MCF 10A (cell line): ENCODE measurements around the gene SYNDIG1L. TPM values are rescaled to one million over a fixed set of nuclear protein-coding genes. Genes with fewer than 3 reads are reported as not detected.

Source experiments
- BruUV-seq: library from RNA; stranded (reverse); fragments of 400-500 nt; replicated peaks from 2 replicates; lab custom pipeline; 2021; lab: Mats Ljungman, UMichigan
- CTCF ChIA-PET: fragments of 300-600 bp; sonication (Branson Sonifier 250); formaldehyde crosslinking; extraction: SDS; loops from one replicate; lab custom pipeline; 2021; ENCODE audit warnings: antibody characterized with exemption, inconsistent platforms; lab: Yijun Ruan, JAX
- POLR2A ChIA-PET: fragments of 300-600, 350-650 bp; sonication (Branson Sonifier 250); formaldehyde crosslinking; extraction: SDS; loops from one replicate; lab custom pipeline; 2020; ENCODE audit warnings: antibody characterized with exemption, inconsistent platforms; lab: Yijun Ruan, JAX
- DNase-seq: peaks from one replicate; pipeline ENCODE4 v3.0.0-alpha.2; 2018; ENCODE audit not compliant: unreplicated experiment
- H3K27ac Mint-ChIP-seq: one replicate; pipeline ENCODE4 v1.8.0; 2022; ENCODE audit warnings: mild to moderate bottlenecking, low read depth, mixed read lengths; ENCODE audit not compliant: unreplicated experiment
- H3K27me3 Mint-ChIP-seq: one replicate; pipeline ENCODE4 v1.8.0; 2022; ENCODE audit warnings: mixed read lengths; ENCODE audit not compliant: insufficient read depth, unreplicated experiment
- H3K36me3 Mint-ChIP-seq: one replicate; pipeline ENCODE4 v1.8.0; 2022; ENCODE audit warnings: mild to moderate bottlenecking, moderate library complexity, mixed read lengths; ENCODE audit not compliant: insufficient read depth, unreplicated experiment
- H3K4me1 Mint-ChIP-seq: one replicate; pipeline ENCODE4 v1.8.0; 2022; ENCODE audit warnings: mixed read lengths; ENCODE audit not compliant: insufficient read depth, unreplicated experiment
- H3K4me3 Mint-ChIP-seq: one replicate; pipeline ENCODE4 v1.8.0; 2022; ENCODE audit warnings: mild to moderate bottlenecking, moderate library complexity, mixed read lengths; ENCODE audit not compliant: unreplicated experiment
- H3K9me3 Mint-ChIP-seq: one replicate; pipeline ENCODE4 v1.8.0; 2022; ENCODE audit warnings: mixed read lengths; ENCODE audit not compliant: unreplicated experiment
- intact Hi-C: fragments of 100-400 bp; cut with micrococcal nuclease; formaldehyde crosslinking; loops from 2 replicates; pipeline ENCODE4 v1.14.1; 2022
- total RNA-seq: library from RNA; stranded (reverse); gene quantifications from 2 replicates; pipeline ENCODE4 v1.2.3, GENCODE V29; 2022
- TF ChIP-seq, protein P1 (sequence below): fragments of 200-600 bp; IDR thresholded peaks from one replicate; pipeline ENCODE4 v1.8.0; 2022; ENCODE audit warnings: antibody characterized with exemption, mild to moderate bottlenecking; ENCODE audit not compliant: unreplicated experiment

The SYNDIG1L gene
- total RNA-seq, 1 experiment from 2014 or later: not detected

DNA sequence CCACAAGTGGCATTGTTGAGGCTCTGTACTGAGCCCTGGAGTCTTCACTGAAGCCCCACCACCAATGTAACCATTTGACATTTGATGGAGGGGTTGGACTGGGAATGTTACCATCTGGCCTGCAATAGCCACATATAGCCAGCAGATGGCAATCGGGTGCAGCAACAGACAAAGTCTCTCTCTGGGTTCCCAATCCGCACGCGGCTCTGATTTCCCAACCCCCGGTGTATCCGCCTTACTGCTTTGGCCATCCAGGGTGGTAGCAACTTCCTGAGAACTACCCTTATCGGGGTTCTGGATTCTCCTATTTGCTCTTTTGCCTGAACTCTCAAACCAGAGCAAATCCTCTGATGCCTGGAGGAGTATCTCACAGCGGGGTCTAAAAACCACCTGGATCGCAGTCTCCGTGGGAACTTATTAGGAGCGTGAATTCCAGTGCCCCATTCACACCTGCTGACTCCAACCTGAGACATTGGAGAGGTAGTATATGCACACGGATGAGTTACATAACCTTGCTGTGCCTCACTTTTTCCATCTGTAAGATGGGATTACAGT lies 63.6 kb downstream of the SYNDIG1L start:
- peak; percentile 84 for DNase-seq
- no peaks in the 10 kb centered on the region for H3K36me3 Mint-ChIP-seq
- no TSS peak for BruUV-seq
- POLR2A ChIA-PET: no interaction called here
- CTCF ChIA-PET: interaction anchor here (0.7 to 1.4 kb wide), 4 partner anchors 12 to 116 kb away, joined by 3 to 6 read pairs (median 3); no protein-coding TSS in a partner anchor
- H3K27me3 Mint-ChIP-seq: peaks cover 23% of the 10 kb centered on the region
- no peaks in the 10 kb centered on the region for H3K9me3 Mint-ChIP-seq
- no peak overlapping the region for H3K27ac Mint-ChIP-seq
- intact Hi-C loops: loop anchor here (1.0 to 10.0 kb wide), 4 partner anchors 117 to 442 kb away; no protein-coding TSS in a partner anchor
- H3K4me1 Mint-ChIP-seq: no peaks in the 10 kb centered on the region
- TF ChIP-seq, protein P1, sequence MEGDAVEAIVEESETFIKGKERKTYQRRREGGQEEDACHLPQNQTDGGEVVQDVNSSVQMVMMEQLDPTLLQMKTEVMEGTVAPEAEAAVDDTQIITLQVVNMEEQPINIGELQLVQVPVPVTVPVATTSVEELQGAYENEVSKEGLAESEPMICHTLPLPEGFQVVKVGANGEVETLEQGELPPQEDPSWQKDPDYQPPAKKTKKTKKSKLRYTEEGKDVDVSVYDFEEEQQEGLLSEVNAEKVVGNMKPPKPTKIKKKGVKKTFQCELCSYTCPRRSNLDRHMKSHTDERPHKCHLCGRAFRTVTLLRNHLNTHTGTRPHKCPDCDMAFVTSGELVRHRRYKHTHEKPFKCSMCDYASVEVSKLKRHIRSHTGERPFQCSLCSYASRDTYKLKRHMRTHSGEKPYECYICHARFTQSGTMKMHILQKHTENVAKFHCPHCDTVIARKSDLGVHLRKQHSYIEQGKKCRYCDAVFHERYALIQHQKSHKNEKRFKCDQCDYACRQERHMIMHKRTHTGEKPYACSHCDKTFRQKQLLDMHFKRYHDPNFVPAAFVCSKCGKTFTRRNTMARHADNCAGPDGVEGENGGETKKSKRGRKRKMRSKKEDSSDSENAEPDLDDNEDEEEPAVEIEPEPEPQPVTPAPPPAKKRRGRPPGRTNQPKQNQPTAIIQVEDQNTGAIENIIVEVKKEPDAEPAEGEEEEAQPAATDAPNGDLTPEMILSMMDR: peak; percentile 82
- no peak overlapping the region for H3K4me3 Mint-ChIP-seq

DNA sequence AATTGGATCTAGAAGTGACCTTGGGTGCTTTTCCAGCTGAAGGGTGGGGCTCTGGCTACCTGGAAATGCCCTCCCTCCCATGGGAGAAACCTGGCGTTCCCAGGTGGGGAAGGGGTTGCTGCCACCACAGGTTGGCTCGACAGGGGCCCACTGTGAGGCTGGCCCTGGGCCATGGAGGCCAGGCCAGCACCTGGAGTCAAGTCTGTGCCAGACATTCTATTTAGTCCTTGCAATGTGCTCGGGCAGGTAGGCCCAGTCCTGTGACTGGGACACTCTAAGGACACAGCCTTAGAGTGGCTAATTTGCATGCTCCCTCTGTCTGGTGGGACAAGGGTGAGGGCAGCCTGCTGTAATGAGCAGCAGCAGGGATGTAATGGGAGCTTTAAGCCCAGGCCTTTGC lies 65.8 kb downstream of the SYNDIG1L start:
- H3K4me1 Mint-ChIP-seq: no peaks in the 10 kb centered on the region
- no TSS peak for BruUV-seq
- H3K4me3 Mint-ChIP-seq: no peak overlapping the region
- ChIA-PET POLR2A (no interaction called here), CTCF (interaction anchor here (1.1 to 3.2 kb wide), 3 partner anchors 36 to 137 kb away, joined by 3 to 15 read pairs (median 3); no protein-coding TSS in a partner anchor)
- H3K9me3 Mint-ChIP-seq: no peaks in the 10 kb centered on the region
- TF ChIP-seq, protein P1: no peak
- H3K27ac Mint-ChIP-seq: no peak overlapping the region
- no peak for DNase-seq
- intact Hi-C loops: loop anchor here (10.0 kb wide), 1 partner anchor 245 kb away; no protein-coding TSS in a partner anchor
- H3K36me3 Mint-ChIP-seq: no peaks in the 10 kb centered on the region
- H3K27me3 Mint-ChIP-seq: peaks cover 29% of the 10 kb centered on the region

DNA sequence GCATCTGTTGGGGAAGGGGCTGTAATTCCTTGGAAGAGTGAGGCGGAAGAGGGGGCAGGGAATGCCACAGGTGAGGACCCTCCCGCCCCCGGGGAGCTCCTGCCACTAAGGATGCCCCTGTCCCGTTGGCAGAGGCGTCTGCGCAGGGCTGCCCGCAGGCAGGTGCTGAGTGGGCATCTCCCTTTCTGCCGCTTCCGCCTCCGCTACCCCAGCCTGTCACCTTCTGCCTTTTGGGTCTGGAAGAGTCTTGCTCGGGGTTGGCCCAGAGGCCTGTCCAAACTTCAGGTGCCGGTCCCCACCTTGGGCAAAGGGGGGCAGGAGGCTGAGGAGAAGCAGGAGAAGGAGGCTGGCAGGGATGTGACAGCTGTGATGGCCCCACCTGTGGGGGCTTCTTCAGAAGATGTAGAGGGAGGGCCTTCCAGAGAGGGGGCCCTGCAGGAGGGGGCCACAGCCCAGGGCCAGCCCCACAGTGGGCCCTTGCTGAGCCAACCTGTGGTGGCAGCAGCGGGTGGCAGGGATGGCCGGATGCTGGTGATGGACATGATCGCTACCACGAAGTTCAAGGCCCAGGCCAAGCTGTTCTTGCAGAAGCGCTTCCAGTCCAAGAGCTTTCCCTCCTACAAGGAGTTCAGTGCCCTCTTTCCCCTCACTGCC lies 67.7 kb downstream of the SYNDIG1L start:
- no peak overlapping the region for H3K27ac Mint-ChIP-seq
- TF ChIP-seq, protein P1: no peak
- H3K27me3 Mint-ChIP-seq: peaks cover 12% of the 10 kb centered on the region
- POLR2A ChIA-PET: no interaction called here
- CTCF ChIA-PET: interaction anchor here (0.7 kb wide), 1 partner anchor 143 kb away, joined by 3 read pairs; no protein-coding TSS in a partner anchor
- no peaks in the 10 kb centered on the region for H3K4me1 Mint-ChIP-seq
- intact Hi-C loops: no loop called here
- H3K4me3 Mint-ChIP-seq: no peak overlapping the region
- no peaks in the 10 kb centered on the region for H3K36me3 Mint-ChIP-seq
- H3K9me3 Mint-ChIP-seq: no peaks in the 10 kb centered on the region
- BruUV-seq: no TSS peak
- DNase-seq: no peak

DNA sequence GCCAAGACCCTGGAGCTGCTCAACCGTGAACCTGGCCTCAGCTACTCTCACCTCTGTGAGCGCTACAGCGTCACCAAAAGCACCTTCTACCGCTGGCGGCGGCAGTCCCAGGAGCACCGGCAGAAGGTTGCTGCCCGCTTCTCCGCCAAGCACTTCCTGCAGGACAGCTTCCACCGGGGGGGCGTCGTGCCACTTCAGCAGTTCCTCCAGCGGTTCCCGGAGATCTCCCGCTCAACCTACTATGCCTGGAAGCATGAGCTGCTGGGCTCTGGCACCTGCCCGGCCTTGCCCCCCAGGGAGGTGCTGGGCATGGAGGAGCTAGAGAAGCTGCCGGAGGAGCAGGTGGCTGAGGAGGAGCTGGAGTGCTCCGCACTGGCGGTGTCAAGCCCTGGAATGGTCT lies 68.4 kb downstream of the SYNDIG1L start:
- CTCF ChIA-PET: interaction anchor here (0.6 kb wide), 1 partner anchor 161 kb away, joined by 3 read pairs; no protein-coding TSS in a partner anchor
- BruUV-seq: no TSS peak
- DNase-seq: no peak

More for the DNA sequence above, 68.4 kb downstream of the SYNDIG1L start:
- Mint-ChIP-seq H3K27ac (no peak overlapping the region), H3K4me3 (no peak overlapping the region), H3K36me3 (no peaks in the 10 kb centered on the region), H3K4me1 (no peaks in the 10 kb centered on the region), H3K27me3 (peaks cover 18% of the 10 kb centered on the region), H3K9me3 (no peaks in the 10 kb centered on the region)
- TF ChIP-seq, protein P1: no peak
- POLR2A ChIA-PET: no interaction called here
- intact Hi-C loops: no loop called here
